Neural cell (in vitro differentiated cells): ENCODE data around the gene PMPCA. TPM values are rescaled to one million over a fixed set of nuclear protein-coding genes. Genes with fewer than 3 reads are reported as not detected.

Experiments
- H2AFZ ChIP-seq: fragments of 200-600, 300-800 bp; sonication (generic), shearing (Covaris generic); 2 replicates; pipeline ENCODE4 v1.6.0; 2014; ENCODE audit warnings: low read depth, mild to moderate bottlenecking, antibody characterized with exemption, low read length, moderate library complexity
- H3F3A ChIP-seq: fragments of 200-600 bp; shearing (Covaris generic); 2 replicates; pipeline ENCODE4 v1.6.1; 2016; ENCODE audit warnings: mild to moderate bottlenecking, moderate library complexity, mixed read lengths, antibody characterized with exemption, low read length; ENCODE audit not compliant: insufficient read depth, poor library complexity, severe bottlenecking
- H3K27ac ChIP-seq: fragments of 200-600, 300-800 bp; sonication (generic), shearing (Covaris generic); 2 replicates; pipeline ENCODE4 v1.5.1; 2014; ENCODE audit warnings: mild to moderate bottlenecking, low read length, moderate library complexity
- H3K27me3 ChIP-seq: fragments of 300-800, 200-600 bp; sonication (generic), shearing (Covaris generic); 2 replicates; pipeline ENCODE4 v1.6.0; 2014; ENCODE audit warnings: mild to moderate bottlenecking, low read depth, low read length, moderate library complexity; ENCODE audit not compliant: insufficient read depth
- H3K36me3 ChIP-seq: fragments of 300-800, 200-600 bp; sonication (generic), shearing (Covaris generic); 2 replicates; pipeline ENCODE4 v1.5.1; 2014; ENCODE audit warnings: mild to moderate bottlenecking, antibody characterized with exemption, low read length, moderate library complexity; ENCODE audit not compliant: insufficient read depth
- H3K4me2 ChIP-seq: fragments of 300-800, 200-600 bp; sonication (generic), shearing (Covaris generic); 2 replicates; pipeline ENCODE4 v1.6.0; 2014; ENCODE audit warnings: mild to moderate bottlenecking, low read length
- H3K4me3 ChIP-seq: fragments of 300-800, 200-600 bp; sonication (generic), shearing (Covaris generic); 2 replicates; pipeline ENCODE4 v1.5.1; 2014; ENCODE audit warnings: mild to moderate bottlenecking, low read length, moderate library complexity
- H3K79me2 ChIP-seq: fragments of 200-600 bp; shearing (Covaris generic); replicated peaks from 2 replicates; pipeline ENCODE4 v1.6.0; 2014; ENCODE audit warnings: mild to moderate bottlenecking, low read length, moderate library complexity; ENCODE audit not compliant: insufficient read depth
- H3K9ac ChIP-seq: fragments of 300-800, 200-600 bp; sonication (generic), shearing (Covaris generic); 2 replicates; pipeline ENCODE4 v1.6.1; 2016; ENCODE audit warnings: mild to moderate bottlenecking, low read length, mixed read lengths
- H3K9me2 ChIP-seq: fragments of 200-600 bp; shearing (Covaris generic); 2 replicates; pipeline ENCODE4 v1.6.1; 2016; ENCODE audit warnings: mild to moderate bottlenecking, low read length, mixed read lengths; ENCODE audit not compliant: insufficient read depth
- H3K9me3 ChIP-seq: fragments of 200-600, 300-800 bp; sonication (generic), shearing (Covaris generic); 2 replicates; pipeline ENCODE4 v1.6.1; 2016; ENCODE audit warnings: mild to moderate bottlenecking, mixed run types, low read length, moderate library complexity, mixed read lengths
- H4K20me1 ChIP-seq: fragments of 200-600 bp; shearing (Covaris generic); 2 replicates; pipeline ENCODE4 v1.6.1; 2016; ENCODE audit warnings: mild to moderate bottlenecking, mixed run types; ENCODE audit not compliant: insufficient read depth
- EP300 ChIP-seq: fragments of 450-650 bp; conservative IDR thresholded peaks from 2 replicates; pipeline ENCODE4 v1.6.1; 2014; ENCODE audit warnings: antibody characterized with exemption, mild to moderate bottlenecking, moderate library complexity; ENCODE audit not compliant: poor library complexity, severe bottlenecking
- EZH2 ChIP-seq: fragments of 200-600, 300-800 bp; shearing (Covaris generic), sonication (generic); IDR thresholded peaks from 2 replicates; pipeline ENCODE4 v1.6.1; 2014; ENCODE audit warnings: antibody characterized with exemption, low read length, borderline replicate concordance, mild to moderate bottlenecking; ENCODE audit not compliant: insufficient read depth, poor library complexity, severe bottlenecking
- MXI1 ChIP-seq: fragments of 450-650 bp; conservative IDR thresholded peaks from 2 replicates; pipeline ENCODE4 v1.6.1; 2014; ENCODE audit warnings: antibody characterized with exemption, mild to moderate bottlenecking; ENCODE audit not compliant: poor library complexity, severe bottlenecking
- POLR2AphosphoS5 ChIP-seq: IDR thresholded peaks from 2 replicates; pipeline ENCODE4 v1.6.1; 2012
- RAD21 ChIP-seq: fragments of 450-650 bp; conservative IDR thresholded peaks from 2 replicates; pipeline ENCODE4 v1.6.1; 2014; ENCODE audit warnings: antibody characterized with exemption, mild to moderate bottlenecking, moderate library complexity
- SMC3 ChIP-seq: fragments of 450-650 bp; conservative IDR thresholded peaks from 2 replicates; pipeline ENCODE4 v1.6.1; 2014; ENCODE audit warnings: antibody characterized with exemption, mild to moderate bottlenecking, moderate library complexity; ENCODE audit not compliant: poor library complexity
- TAF1 ChIP-seq: IDR thresholded peaks from 2 replicates; pipeline ENCODE4 v1.6.1; 2012; ENCODE audit warnings: low read depth
- polyA plus RNA-seq: library from polyadenylated mRNA; depleted of rRNA; stranded (reverse); fragments of >200 nt; gene quantifications from 2 replicates; pipeline ENCODE4 v1.2.3, GENCODE V29; 2014
- TF ChIP-seq, protein P1 (sequence below): fragments of 450-650 bp; IDR thresholded peaks from 2 replicates; pipeline ENCODE4 v1.5.1; 2014; ENCODE audit warnings: antibody characterized with exemption, mild to moderate bottlenecking, moderate library complexity; ENCODE audit not compliant: poor library complexity, severe bottlenecking
- TF ChIP-seq, protein P2 (sequence below): IDR thresholded peaks from 2 replicates; pipeline ENCODE4 v1.6.1; 2012; ENCODE audit warnings: borderline replicate concordance

Gene PMPCA
- polyA plus RNA-seq, 1 donor from 2014 or later: 61.3 TPM

DNA sequence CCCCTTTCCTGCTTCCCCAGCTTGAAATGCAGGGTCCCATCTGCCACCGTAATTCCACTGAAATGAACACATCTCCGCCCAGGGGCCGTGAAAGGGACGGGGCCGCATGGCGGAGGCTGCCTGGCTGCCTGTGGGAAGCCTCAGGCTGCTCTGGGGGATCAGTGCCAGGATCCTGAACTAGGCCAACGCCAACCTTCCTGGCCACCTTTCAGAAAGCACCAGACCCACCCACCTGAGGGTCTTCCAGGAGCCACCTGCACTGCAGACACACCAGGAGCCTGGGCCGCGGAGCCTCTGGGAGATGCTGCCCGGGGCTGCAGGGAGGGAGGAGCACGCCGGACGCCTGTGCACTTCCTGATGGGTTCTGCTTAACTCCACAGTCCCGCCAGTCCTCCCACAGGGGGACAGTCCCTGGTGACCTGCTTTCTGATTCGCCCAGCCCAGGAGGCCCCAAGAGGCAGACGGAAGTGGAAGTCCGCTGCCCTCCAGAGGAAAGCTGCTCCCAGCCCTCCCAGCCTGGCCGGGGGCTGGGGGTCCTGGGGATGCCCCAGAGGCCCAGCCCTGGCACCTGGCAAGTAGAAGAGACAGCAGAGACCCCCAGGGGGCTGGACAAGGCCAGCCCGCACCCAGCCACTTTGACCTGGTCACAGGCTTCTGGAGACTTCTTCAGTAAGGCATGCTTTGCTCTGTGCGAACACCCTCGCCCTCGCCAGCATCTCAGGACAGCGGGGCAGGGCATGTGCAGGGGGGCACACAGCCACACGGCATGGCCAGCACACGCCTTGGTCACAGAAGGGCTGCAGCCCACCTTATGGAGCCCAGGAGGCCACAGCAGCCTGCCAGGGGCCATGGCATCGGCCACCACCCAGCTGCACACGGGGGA is 36.9 kb upstream of the PMPCA start, which contains the start of gene CARD9:
TSS of gene CARD9 (minus strand) at position 370 of the 883 bp plus-strand sequence. CDS start 1,591 bp downstream, outside the sequence.
- TF ChIP-seq MXI1: no peak
- TF ChIP-seq EP300: no peak
- TF ChIP-seq POLR2AphosphoS5: no peak
- no peak for TF ChIP-seq RAD21
- TF ChIP-seq, protein P1, sequence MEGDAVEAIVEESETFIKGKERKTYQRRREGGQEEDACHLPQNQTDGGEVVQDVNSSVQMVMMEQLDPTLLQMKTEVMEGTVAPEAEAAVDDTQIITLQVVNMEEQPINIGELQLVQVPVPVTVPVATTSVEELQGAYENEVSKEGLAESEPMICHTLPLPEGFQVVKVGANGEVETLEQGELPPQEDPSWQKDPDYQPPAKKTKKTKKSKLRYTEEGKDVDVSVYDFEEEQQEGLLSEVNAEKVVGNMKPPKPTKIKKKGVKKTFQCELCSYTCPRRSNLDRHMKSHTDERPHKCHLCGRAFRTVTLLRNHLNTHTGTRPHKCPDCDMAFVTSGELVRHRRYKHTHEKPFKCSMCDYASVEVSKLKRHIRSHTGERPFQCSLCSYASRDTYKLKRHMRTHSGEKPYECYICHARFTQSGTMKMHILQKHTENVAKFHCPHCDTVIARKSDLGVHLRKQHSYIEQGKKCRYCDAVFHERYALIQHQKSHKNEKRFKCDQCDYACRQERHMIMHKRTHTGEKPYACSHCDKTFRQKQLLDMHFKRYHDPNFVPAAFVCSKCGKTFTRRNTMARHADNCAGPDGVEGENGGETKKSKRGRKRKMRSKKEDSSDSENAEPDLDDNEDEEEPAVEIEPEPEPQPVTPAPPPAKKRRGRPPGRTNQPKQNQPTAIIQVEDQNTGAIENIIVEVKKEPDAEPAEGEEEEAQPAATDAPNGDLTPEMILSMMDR: no peak
- no peak for TF ChIP-seq TAF1
- TF ChIP-seq EZH2: no peak
- TF ChIP-seq SMC3: no peak
- TF ChIP-seq, protein P2, sequence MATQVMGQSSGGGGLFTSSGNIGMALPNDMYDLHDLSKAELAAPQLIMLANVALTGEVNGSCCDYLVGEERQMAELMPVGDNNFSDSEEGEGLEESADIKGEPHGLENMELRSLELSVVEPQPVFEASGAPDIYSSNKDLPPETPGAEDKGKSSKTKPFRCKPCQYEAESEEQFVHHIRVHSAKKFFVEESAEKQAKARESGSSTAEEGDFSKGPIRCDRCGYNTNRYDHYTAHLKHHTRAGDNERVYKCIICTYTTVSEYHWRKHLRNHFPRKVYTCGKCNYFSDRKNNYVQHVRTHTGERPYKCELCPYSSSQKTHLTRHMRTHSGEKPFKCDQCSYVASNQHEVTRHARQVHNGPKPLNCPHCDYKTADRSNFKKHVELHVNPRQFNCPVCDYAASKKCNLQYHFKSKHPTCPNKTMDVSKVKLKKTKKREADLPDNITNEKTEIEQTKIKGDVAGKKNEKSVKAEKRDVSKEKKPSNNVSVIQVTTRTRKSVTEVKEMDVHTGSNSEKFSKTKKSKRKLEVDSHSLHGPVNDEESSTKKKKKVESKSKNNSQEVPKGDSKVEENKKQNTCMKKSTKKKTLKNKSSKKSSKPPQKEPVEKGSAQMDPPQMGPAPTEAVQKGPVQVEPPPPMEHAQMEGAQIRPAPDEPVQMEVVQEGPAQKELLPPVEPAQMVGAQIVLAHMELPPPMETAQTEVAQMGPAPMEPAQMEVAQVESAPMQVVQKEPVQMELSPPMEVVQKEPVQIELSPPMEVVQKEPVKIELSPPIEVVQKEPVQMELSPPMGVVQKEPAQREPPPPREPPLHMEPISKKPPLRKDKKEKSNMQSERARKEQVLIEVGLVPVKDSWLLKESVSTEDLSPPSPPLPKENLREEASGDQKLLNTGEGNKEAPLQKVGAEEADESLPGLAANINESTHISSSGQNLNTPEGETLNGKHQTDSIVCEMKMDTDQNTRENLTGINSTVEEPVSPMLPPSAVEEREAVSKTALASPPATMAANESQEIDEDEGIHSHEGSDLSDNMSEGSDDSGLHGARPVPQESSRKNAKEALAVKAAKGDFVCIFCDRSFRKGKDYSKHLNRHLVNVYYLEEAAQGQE: no peak
- Histone ChIP-seq H3K4me3 (no peak within 1 kb of the TSS), H3K9me2 (no peaks in the 10 kb centered on the region), H3F3A (no peaks in the 10 kb centered on the region), H3K36me3 (no peaks in the 10 kb centered on the region), H3K79me2 (no peaks in the 10 kb centered on the region), H3K9me3 (no peaks in the 10 kb centered on the region), H4K20me1 (no peaks in the 10 kb centered on the region), H3K9ac (no peak within 1 kb of the TSS), H3K27ac (no peak within 1 kb of the TSS), H2AFZ (no peak within 1 kb of the TSS), H3K4me2 (no peak within 1 kb of the TSS), H3K27me3 (no peaks in the 10 kb centered on the region)

DNA sequence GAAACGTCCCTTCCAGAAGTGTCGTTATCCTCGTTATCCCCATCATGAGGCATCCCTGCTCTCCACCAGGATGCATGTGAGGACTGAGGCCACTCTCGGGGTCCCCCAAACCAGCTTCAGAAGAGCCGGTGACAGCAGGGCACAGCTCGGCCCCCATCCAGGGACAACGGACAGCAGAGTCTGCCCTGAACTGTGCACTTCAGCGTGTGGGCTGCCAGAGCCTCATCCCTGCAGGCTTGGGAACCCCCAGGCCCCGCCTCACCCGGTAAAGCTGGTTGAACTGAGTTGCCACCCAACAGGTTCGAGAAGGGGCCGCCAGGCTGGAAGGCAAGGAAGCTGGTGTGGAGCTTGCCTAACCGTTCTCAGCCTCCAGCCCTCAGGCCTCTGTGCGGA is 36.3 kb upstream of the PMPCA start:
- Histone ChIP-seq H3K79me2 (no peaks in the 10 kb centered on the region), H3K9me2 (no peaks in the 10 kb centered on the region), H2AFZ (no peak overlapping the region), H4K20me1 (no peaks in the 10 kb centered on the region), H3F3A (no peaks in the 10 kb centered on the region), H3K36me3 (no peaks in the 10 kb centered on the region), H3K27ac (no peak overlapping the region), H3K4me3 (no peak overlapping the region), H3K4me2 (no peak overlapping the region), H3K9me3 (no peaks in the 10 kb centered on the region), H3K9ac (no peak overlapping the region), H3K27me3 (no peaks in the 10 kb centered on the region)
- TF ChIP-seq, protein P1: no peak
- TF ChIP-seq MXI1: no peak
- no peak for TF ChIP-seq EZH2
- TF ChIP-seq, protein P2: no peak
- no peak for TF ChIP-seq SMC3
- TF ChIP-seq EP300: no peak
- no peak for TF ChIP-seq POLR2AphosphoS5
- no peak for TF ChIP-seq RAD21
- no peak for TF ChIP-seq TAF1
